Thoracic aorta (tissue), 2 donors: ENCODE data around the gene CABLES2. TPM values are rescaled to one million over a fixed set of nuclear protein-coding genes. Genes with fewer than 3 reads are reported as not detected.

Source experiments
- ATAC-seq: fragments of 150-250 bp; one replicate; pipeline ENCODE4 v1.8.0; 2017; ENCODE audit warnings: low read depth; ENCODE audit not compliant: insufficient number of reproducible peaks, low FRiP score
- DNase-seq: peaks from one replicate; pipeline ENCODE4 v3.0.0-alpha.2; 2020; ENCODE audit warnings: low spot score
- H3K27ac ChIP-seq, 2 donors: fragments of 200-600 bp; sonication (generic); 1 replicate in 1 of 2; 2 replicates in 1 of 2; pipeline ENCODE4 v1.5.1; 2016; ENCODE audit warnings: mild to moderate bottlenecking in 2 of 2, moderate library complexity in 2 of 2
- H3K27me3 ChIP-seq: fragments of 200-600 bp; sonication (generic); replicated peaks from 2 replicates; pipeline ENCODE4 v1.6.0; 2016; ENCODE audit warnings: mild to moderate bottlenecking; ENCODE audit not compliant: insufficient read depth
- H3K36me3 ChIP-seq: fragments of 200-600 bp; sonication (generic); one replicate; pipeline ENCODE4 v1.5.1; 2016
- H3K4me1 ChIP-seq, 2 donors: fragments of 200-600 bp; sonication (generic); 1 replicate in 1 of 2; 2 replicates in 1 of 2; pipeline versions ENCODE4 v1.5.1 to v1.6.0; 2016; ENCODE audit warnings: low read depth in 2 of 2, mild to moderate bottlenecking in 1 of 2; ENCODE audit not compliant: control insufficient read depth in 1 of 2
- H3K4me3 ChIP-seq: fragments of 200-600 bp; sonication (generic); 2 replicates; pipeline ENCODE4 v1.5.1; 2016; ENCODE audit warnings: mild to moderate bottlenecking
- H3K9me3 ChIP-seq: fragments of 200-600 bp; sonication (generic); 2 replicates; pipeline ENCODE4 v1.5.1; 2016
- CTCF ChIP-seq: fragments of 200-600 bp; sonication (generic); IDR thresholded peaks from one replicate; pipeline ENCODE4 v1.5.1; 2019; ENCODE audit warnings: antibody characterized with exemption
- total RNA-seq, 2 donors: library from RNA; depleted of rRNA; stranded (reverse); fragments of >200 nt; gene quantifications; one replicate each; pipeline versions ENCODE4 v1.1.0 to v1.2.3, GENCODE V29; 2016

CABLES2 gene
- total RNA-seq, 2 donors from 2014 or later, result 2.1 to 9.2 TPM

GRCh38 chr20:62339647-62340062, 67.4 kb downstream of the CABLES2 start:
- Histone ChIP-seq H3K4me3 (no peak overlapping the region), H3K27me3 (no peaks in the 10 kb centered on the region), H3K27ac (no peak overlapping the region), H3K4me1 (no peaks in the 10 kb centered on the region), H3K9me3 (no peaks in the 10 kb centered on the region), H3K36me3 (peaks cover 53% of the 10 kb centered on the region)
- no peak for TF ChIP-seq CTCF
- no peak for DNase-seq
- ATAC-seq, result no peak

Other genes with a start within 250 kb of the CABLES2 start
- 10 to 100 TPM; 28.0 to 41.8 TPM for gene MTG2, start 224.3 kb downstream of the CABLES2 start, total RNA-seq
- gene HRH3, start 187.0 kb downstream of the CABLES2 start, total RNA-seq, result not detected
- gene OSBPL2, start 168.8 kb downstream of the CABLES2 start, total RNA-seq, result 10 to 100 TPM; 48.5 to 58.5 TPM
- 100 to 1,000 TPM in 1 of 2 donors, 10 to 100 TPM in 1; 98.8 to 113 TPM for gene ADRM1, start 104.3 kb downstream of the CABLES2 start, total RNA-seq
- 100 to 1,000 TPM; 289 to 333 TPM for gene LAMA5, start 40.0 kb downstream of the CABLES2 start, total RNA-seq
- 1,000 to 10,000 TPM; 1,025 to 2,724 TPM for gene RPS21, start 20.2 kb downstream of the CABLES2 start, total RNA-seq
- gene RBBP8NL, start 20.3 kb upstream of the CABLES2 start, total RNA-seq, result not detected
- under 1 TPM in 1 of 2 donors, not detected in 1; 0.27 TPM for gene GATA5, start 68.7 kb upstream of the CABLES2 start, total RNA-seq
- gene SLCO4A1, start 235.2 kb upstream of the CABLES2 start, total RNA-seq, result 10 to 100 TPM; 22.1 to 26.0 TPM